GM21717 (cell line): Measurements from ENCODE around the gene TAS2R4.
"Not testable (repeated sequence)": the region's sequence is repeated elsewhere in the genome, so short reads cannot be mapped to it uniquely, and the experiment has no call there.

Experiments used
- ATAC-seq: cut with Tn5 transposase; IDR thresholded peaks from one replicate; pipeline ENCODE4 v1.9.1; 2021; ENCODE audit warnings: mild to moderate bottlenecking, moderate library complexity; ENCODE audit not compliant: unreplicated experiment

Gene TAS2R4

DNA sequence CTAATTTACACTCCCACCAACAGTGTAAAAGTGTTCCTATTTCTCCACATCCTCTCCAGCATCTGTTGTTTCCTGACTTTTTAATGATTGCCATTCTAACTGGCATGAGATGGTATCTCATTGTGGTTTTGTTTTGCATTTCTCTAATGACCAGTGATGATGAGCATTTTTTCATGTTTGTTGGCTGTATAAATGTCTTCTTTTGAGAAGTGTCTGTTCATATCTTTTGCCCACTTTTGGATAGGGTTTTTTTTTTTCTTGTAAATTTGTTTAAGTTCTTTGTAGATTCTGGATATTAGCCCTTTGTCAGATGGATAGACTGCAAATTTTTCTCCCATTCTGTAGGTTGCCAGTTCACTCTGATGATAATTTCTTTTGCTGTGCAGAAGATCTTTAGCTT is 46.0 kb downstream of the TAS2R4 start:
- not testable (repeated sequence) for ATAC-seq
